ENCODE measurements around the gene ARHGAP10.
A peak's percentile ranks its signal among the peaks of the same experiment; 100 is the strongest.

DNA sequence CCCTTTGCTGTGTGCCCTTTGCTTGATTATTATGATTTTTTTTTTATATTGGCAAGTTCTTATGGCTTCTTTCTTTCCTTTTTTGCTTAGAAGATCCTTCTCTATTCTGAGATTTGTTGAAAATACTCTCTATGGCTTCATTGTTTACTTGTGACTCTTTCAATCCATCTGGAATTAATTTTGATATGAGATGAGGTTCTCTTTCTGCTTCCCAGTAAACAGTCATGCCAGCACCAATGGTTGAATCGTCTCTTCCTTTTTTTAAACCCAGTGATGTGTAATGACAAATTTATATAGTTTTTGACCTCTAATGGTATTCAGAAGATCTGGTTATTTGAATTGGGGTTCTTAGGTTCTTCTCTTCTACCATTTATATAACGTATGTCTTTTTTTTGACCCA lies 121.8 kb downstream of the ARHGAP10 start:
- peak in 1 of 2 donors; percentile 16 for TF ChIP-seq EP300 (IDR thresholded peaks at IDR 0.05)
- TF ChIP-seq CTCF (IDR thresholded peaks at IDR 0.05) = no peak
